Neural cell (in vitro differentiated cells): ENCODE data around the gene SOCS7. TPM values are rescaled to one million over a fixed set of nuclear protein-coding genes. Genes with fewer than 3 reads are reported as not detected.

Experiments
- H2AFZ ChIP-seq: fragments of 200-600, 300-800 bp; sonication (generic), shearing (Covaris generic); 2 replicates; pipeline ENCODE4 v1.6.0; 2014; ENCODE audit warnings: low read depth, mild to moderate bottlenecking, antibody characterized with exemption, low read length, moderate library complexity
- H3F3A ChIP-seq: fragments of 200-600 bp; shearing (Covaris generic); 2 replicates; pipeline ENCODE4 v1.6.1; 2016; ENCODE audit warnings: mild to moderate bottlenecking, moderate library complexity, mixed read lengths, antibody characterized with exemption, low read length; ENCODE audit not compliant: insufficient read depth, poor library complexity, severe bottlenecking
- H3K27ac ChIP-seq: fragments of 200-600, 300-800 bp; sonication (generic), shearing (Covaris generic); 2 replicates; pipeline ENCODE4 v1.5.1; 2014; ENCODE audit warnings: mild to moderate bottlenecking, low read length, moderate library complexity
- H3K27me3 ChIP-seq: fragments of 300-800, 200-600 bp; sonication (generic), shearing (Covaris generic); 2 replicates; pipeline ENCODE4 v1.6.0; 2014; ENCODE audit warnings: mild to moderate bottlenecking, low read depth, low read length, moderate library complexity; ENCODE audit not compliant: insufficient read depth
- H3K36me3 ChIP-seq: fragments of 300-800, 200-600 bp; sonication (generic), shearing (Covaris generic); 2 replicates; pipeline ENCODE4 v1.5.1; 2014; ENCODE audit warnings: mild to moderate bottlenecking, antibody characterized with exemption, low read length, moderate library complexity; ENCODE audit not compliant: insufficient read depth
- H3K4me2 ChIP-seq: fragments of 300-800, 200-600 bp; sonication (generic), shearing (Covaris generic); 2 replicates; pipeline ENCODE4 v1.6.0; 2014; ENCODE audit warnings: mild to moderate bottlenecking, low read length
- H3K4me3 ChIP-seq: fragments of 300-800, 200-600 bp; sonication (generic), shearing (Covaris generic); 2 replicates; pipeline ENCODE4 v1.5.1; 2014; ENCODE audit warnings: mild to moderate bottlenecking, low read length, moderate library complexity
- H3K79me2 ChIP-seq: fragments of 200-600 bp; shearing (Covaris generic); replicated peaks from 2 replicates; pipeline ENCODE4 v1.6.0; 2014; ENCODE audit warnings: mild to moderate bottlenecking, low read length, moderate library complexity; ENCODE audit not compliant: insufficient read depth
- H3K9ac ChIP-seq: fragments of 300-800, 200-600 bp; sonication (generic), shearing (Covaris generic); 2 replicates; pipeline ENCODE4 v1.6.1; 2016; ENCODE audit warnings: mild to moderate bottlenecking, low read length, mixed read lengths
- H3K9me2 ChIP-seq: fragments of 200-600 bp; shearing (Covaris generic); 2 replicates; pipeline ENCODE4 v1.6.1; 2016; ENCODE audit warnings: mild to moderate bottlenecking, low read length, mixed read lengths; ENCODE audit not compliant: insufficient read depth
- H3K9me3 ChIP-seq: fragments of 200-600, 300-800 bp; sonication (generic), shearing (Covaris generic); 2 replicates; pipeline ENCODE4 v1.6.1; 2016; ENCODE audit warnings: mild to moderate bottlenecking, mixed run types, low read length, moderate library complexity, mixed read lengths
- H4K20me1 ChIP-seq: fragments of 200-600 bp; shearing (Covaris generic); 2 replicates; pipeline ENCODE4 v1.6.1; 2016; ENCODE audit warnings: mild to moderate bottlenecking, mixed run types; ENCODE audit not compliant: insufficient read depth
- EP300 ChIP-seq: fragments of 450-650 bp; conservative IDR thresholded peaks from 2 replicates; pipeline ENCODE4 v1.6.1; 2014; ENCODE audit warnings: antibody characterized with exemption, mild to moderate bottlenecking, moderate library complexity; ENCODE audit not compliant: poor library complexity, severe bottlenecking
- EZH2 ChIP-seq: fragments of 200-600, 300-800 bp; shearing (Covaris generic), sonication (generic); IDR thresholded peaks from 2 replicates; pipeline ENCODE4 v1.6.1; 2014; ENCODE audit warnings: antibody characterized with exemption, low read length, borderline replicate concordance, mild to moderate bottlenecking; ENCODE audit not compliant: insufficient read depth, poor library complexity, severe bottlenecking
- MXI1 ChIP-seq: fragments of 450-650 bp; conservative IDR thresholded peaks from 2 replicates; pipeline ENCODE4 v1.6.1; 2014; ENCODE audit warnings: antibody characterized with exemption, mild to moderate bottlenecking; ENCODE audit not compliant: poor library complexity, severe bottlenecking
- POLR2AphosphoS5 ChIP-seq: IDR thresholded peaks from 2 replicates; pipeline ENCODE4 v1.6.1; 2012
- RAD21 ChIP-seq: fragments of 450-650 bp; conservative IDR thresholded peaks from 2 replicates; pipeline ENCODE4 v1.6.1; 2014; ENCODE audit warnings: antibody characterized with exemption, mild to moderate bottlenecking, moderate library complexity
- SMC3 ChIP-seq: fragments of 450-650 bp; conservative IDR thresholded peaks from 2 replicates; pipeline ENCODE4 v1.6.1; 2014; ENCODE audit warnings: antibody characterized with exemption, mild to moderate bottlenecking, moderate library complexity; ENCODE audit not compliant: poor library complexity
- TAF1 ChIP-seq: IDR thresholded peaks from 2 replicates; pipeline ENCODE4 v1.6.1; 2012; ENCODE audit warnings: low read depth
- polyA plus RNA-seq: library from polyadenylated mRNA; depleted of rRNA; stranded (reverse); fragments of >200 nt; gene quantifications from 2 replicates; pipeline ENCODE4 v1.2.3, GENCODE V29; 2014
- TF ChIP-seq, protein P1 (sequence below): fragments of 450-650 bp; IDR thresholded peaks from 2 replicates; pipeline ENCODE4 v1.5.1; 2014; ENCODE audit warnings: antibody characterized with exemption, mild to moderate bottlenecking, moderate library complexity; ENCODE audit not compliant: poor library complexity, severe bottlenecking
- TF ChIP-seq, protein P2 (sequence below): IDR thresholded peaks from 2 replicates; pipeline ENCODE4 v1.6.1; 2012; ENCODE audit warnings: borderline replicate concordance

The SOCS7 gene
- polyA plus RNA-seq, 1 donor from 2014 or later: 23.7 TPM

DNA sequence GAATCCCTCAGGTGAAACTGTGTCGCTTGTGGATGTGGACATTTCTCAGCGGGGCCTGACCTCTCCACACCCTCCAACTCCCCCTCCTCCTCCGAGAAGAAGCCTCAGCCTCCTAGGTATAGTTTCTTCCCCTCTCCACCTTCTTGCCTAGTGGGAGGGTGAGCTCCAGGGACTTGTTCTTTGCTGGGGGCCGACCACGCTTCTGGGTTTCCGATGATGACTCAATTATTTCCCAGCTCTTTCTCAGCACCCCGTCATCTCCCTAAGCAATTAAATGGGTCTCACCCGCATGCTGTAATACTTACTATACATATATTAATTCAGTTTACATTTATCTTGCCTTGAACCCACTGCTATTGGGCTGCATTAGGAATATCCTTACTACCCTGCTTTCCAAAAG lies 13.1 kb downstream of the SOCS7 start:
- Histone ChIP-seq H2AFZ (no peak overlapping the region), H3K27me3 (no peaks in the 10 kb centered on the region), H3K4me3 (no peak overlapping the region), H3F3A (no peaks in the 10 kb centered on the region), H3K4me2 (no peak overlapping the region), H3K36me3 (peaks cover 8% of the 10 kb centered on the region), H3K9ac (no peak overlapping the region), H3K9me2 (no peaks in the 10 kb centered on the region), H4K20me1 (no peaks in the 10 kb centered on the region), H3K27ac (no peak overlapping the region), H3K9me3 (no peaks in the 10 kb centered on the region), H3K79me2 (peaks cover 6% of the 10 kb centered on the region)
- TF ChIP-seq, protein P1, sequence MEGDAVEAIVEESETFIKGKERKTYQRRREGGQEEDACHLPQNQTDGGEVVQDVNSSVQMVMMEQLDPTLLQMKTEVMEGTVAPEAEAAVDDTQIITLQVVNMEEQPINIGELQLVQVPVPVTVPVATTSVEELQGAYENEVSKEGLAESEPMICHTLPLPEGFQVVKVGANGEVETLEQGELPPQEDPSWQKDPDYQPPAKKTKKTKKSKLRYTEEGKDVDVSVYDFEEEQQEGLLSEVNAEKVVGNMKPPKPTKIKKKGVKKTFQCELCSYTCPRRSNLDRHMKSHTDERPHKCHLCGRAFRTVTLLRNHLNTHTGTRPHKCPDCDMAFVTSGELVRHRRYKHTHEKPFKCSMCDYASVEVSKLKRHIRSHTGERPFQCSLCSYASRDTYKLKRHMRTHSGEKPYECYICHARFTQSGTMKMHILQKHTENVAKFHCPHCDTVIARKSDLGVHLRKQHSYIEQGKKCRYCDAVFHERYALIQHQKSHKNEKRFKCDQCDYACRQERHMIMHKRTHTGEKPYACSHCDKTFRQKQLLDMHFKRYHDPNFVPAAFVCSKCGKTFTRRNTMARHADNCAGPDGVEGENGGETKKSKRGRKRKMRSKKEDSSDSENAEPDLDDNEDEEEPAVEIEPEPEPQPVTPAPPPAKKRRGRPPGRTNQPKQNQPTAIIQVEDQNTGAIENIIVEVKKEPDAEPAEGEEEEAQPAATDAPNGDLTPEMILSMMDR: no peak
- no peak for TF ChIP-seq POLR2AphosphoS5
- TF ChIP-seq EP300: no peak
- TF ChIP-seq SMC3: no peak
- TF ChIP-seq, protein P2, sequence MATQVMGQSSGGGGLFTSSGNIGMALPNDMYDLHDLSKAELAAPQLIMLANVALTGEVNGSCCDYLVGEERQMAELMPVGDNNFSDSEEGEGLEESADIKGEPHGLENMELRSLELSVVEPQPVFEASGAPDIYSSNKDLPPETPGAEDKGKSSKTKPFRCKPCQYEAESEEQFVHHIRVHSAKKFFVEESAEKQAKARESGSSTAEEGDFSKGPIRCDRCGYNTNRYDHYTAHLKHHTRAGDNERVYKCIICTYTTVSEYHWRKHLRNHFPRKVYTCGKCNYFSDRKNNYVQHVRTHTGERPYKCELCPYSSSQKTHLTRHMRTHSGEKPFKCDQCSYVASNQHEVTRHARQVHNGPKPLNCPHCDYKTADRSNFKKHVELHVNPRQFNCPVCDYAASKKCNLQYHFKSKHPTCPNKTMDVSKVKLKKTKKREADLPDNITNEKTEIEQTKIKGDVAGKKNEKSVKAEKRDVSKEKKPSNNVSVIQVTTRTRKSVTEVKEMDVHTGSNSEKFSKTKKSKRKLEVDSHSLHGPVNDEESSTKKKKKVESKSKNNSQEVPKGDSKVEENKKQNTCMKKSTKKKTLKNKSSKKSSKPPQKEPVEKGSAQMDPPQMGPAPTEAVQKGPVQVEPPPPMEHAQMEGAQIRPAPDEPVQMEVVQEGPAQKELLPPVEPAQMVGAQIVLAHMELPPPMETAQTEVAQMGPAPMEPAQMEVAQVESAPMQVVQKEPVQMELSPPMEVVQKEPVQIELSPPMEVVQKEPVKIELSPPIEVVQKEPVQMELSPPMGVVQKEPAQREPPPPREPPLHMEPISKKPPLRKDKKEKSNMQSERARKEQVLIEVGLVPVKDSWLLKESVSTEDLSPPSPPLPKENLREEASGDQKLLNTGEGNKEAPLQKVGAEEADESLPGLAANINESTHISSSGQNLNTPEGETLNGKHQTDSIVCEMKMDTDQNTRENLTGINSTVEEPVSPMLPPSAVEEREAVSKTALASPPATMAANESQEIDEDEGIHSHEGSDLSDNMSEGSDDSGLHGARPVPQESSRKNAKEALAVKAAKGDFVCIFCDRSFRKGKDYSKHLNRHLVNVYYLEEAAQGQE: no peak
- no peak for TF ChIP-seq TAF1
- no peak for TF ChIP-seq EZH2
- TF ChIP-seq RAD21: no peak
- TF ChIP-seq MXI1: no peak

DNA sequence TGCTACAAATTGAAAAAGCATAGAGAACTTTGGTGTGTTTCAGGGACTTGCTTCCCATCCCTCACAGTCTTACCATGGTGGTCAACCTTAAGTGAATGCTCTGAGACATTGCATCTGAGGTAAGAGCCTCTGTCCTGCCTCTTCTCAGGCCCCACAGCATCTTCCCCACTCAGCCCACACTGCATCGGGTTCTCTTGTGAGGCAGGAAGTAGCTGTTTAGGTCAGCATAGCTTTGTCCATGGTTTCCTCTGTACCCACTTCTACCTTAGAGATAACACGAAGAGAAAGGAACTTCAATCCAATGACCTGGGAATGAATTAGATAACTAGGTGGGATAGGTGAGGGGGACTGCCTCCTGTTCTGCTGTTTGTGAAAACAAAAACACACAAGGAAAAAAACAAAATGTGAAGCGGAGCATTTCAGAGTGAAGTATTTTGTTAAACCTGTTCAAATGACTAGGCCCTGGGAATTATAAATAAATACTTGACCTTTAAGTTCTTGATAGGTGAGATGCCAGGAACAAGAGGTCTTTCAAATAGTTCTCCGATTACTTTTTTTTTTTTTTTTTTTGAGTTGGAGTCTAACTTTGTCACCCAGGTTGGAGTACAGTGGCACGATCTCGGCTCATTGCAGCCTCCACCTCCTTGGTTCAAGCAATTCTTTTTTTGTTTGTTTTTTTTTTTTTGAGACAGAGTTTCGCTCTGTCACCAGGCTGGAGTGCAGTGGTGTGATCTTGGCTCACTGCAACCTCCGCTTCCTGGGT lies 17.7 kb downstream of the SOCS7 start:
- Histone ChIP-seq H2AFZ (no peak overlapping the region), H3K9me3 (no peaks in the 10 kb centered on the region), H3K36me3 (peaks cover 8% of the 10 kb centered on the region), H3K9ac (no peak overlapping the region), H3K4me2 (no peak overlapping the region), H3K27ac (no peak overlapping the region), H3K9me2 (no peaks in the 10 kb centered on the region), H3K79me2 (no peaks in the 10 kb centered on the region), H3K4me3 (no peak overlapping the region), H3K27me3 (no peaks in the 10 kb centered on the region), H3F3A (no peaks in the 10 kb centered on the region), H4K20me1 (no peaks in the 10 kb centered on the region)
- TF ChIP-seq POLR2AphosphoS5: no peak
- TF ChIP-seq EZH2: no peak
- TF ChIP-seq, protein P2: no peak
- no peak for TF ChIP-seq EP300
- TF ChIP-seq, protein P1: no peak
- no peak for TF ChIP-seq MXI1
- no peak for TF ChIP-seq RAD21
- TF ChIP-seq TAF1: no peak
- TF ChIP-seq SMC3: no peak
